A549 (cell line): Measurements from ENCODE around the gene TMEM9.

Experiments
- CHD4 ChIP-seq: fragments of 200-600 bp; sonication (generic); IDR thresholded peaks from 2 replicates; pipeline ENCODE4 v1.6.1; 2016; ENCODE audit warnings: antibody characterized with exemption, mild to moderate bottlenecking, borderline replicate concordance
- CTCF ChIP-seq: fragments of >200 bp; sonication (Bioruptor Twin); formaldehyde crosslinking; IDR thresholded peaks from 3 replicates; pipeline ENCODE4 v1.5.1; 2016
- ESRRA ChIP-seq: fragments of 150-350 bp; IDR thresholded peaks from 2 replicates; pipeline ENCODE4 v1.6.1; 2014; ENCODE audit warnings: mild to moderate bottlenecking, low read length, borderline replicate concordance
- GATA3 ChIP-seq: IDR thresholded peaks from 2 replicates; pipeline ENCODE4 v1.6.1; 2012; ENCODE audit warnings: borderline replicate concordance
- POLR2A ChIP-seq: IDR thresholded peaks from 2 replicates; pipeline ENCODE4 v1.6.1; 2012; ENCODE audit warnings: mild to moderate bottlenecking, low read length
- RCOR1 ChIP-seq: fragments of 150-350 bp; IDR thresholded peaks from 2 replicates; pipeline ENCODE4 v1.6.1; 2014; ENCODE audit warnings: antibody characterized with exemption, low read length, low read depth

- TF ChIP-seq CTCF: no peak
- TF ChIP-seq GATA3: no peak
- TF ChIP-seq POLR2A: no peak
- no peak for TF ChIP-seq RCOR1
- no peak for TF ChIP-seq ESRRA
- TF ChIP-seq CHD4: no peak
These were observed 13.0 kb upstream of the TMEM9 start for GRCh38 chr1:201167041-201167991.
